Esophagus squamous epithelium (tissue), 4 donors: Measurements from ENCODE around the gene OPN5.

Experiments
- CTCF ChIP-seq, 6 experiments: fragments of 450-650 bp in 4 of 6; fragments of 200-600 bp in 2 of 6; sonication (generic) in 2 of 6; IDR thresholded peaks; one replicate each; pipeline ENCODE4 v1.5.1; 2016 to 2019; ENCODE audit warnings: antibody characterized with exemption in 6 of 6, mild to moderate bottlenecking in 4 of 6, moderate library complexity in 4 of 6
- POLR2A ChIP-seq, 4 donors: fragments of 450-650 bp; IDR thresholded peaks; one replicate each; pipeline ENCODE4 v1.6.1; 2017; ENCODE audit warnings: antibody characterized with exemption in 4 of 4, mild to moderate bottlenecking in 4 of 4, moderate library complexity in 3 of 4

DNA sequence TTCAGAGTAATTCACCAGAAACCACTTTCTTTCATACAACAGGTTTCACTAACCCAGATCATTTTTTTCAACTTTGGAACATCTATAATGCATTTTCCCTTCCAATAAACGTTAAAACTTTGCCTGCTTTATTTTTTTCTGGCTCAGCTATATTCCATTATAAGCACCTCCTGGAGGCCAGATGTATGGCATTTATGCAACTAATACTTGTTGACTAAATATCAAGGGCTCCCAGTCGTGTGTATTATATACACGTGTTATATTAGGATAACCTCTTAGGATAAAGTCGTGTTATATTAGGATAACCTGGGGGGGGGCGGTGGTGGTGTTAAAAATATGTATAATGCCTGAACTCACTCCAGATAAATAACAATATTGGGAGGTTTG, 6.7 kb downstream of the OPN5 start:
- TF ChIP-seq CTCF (IDR thresholded peaks at IDR 0.05) (no peak), POLR2A (IDR thresholded peaks at IDR 0.05) (no peak)
